Measurements from ENCODE around the gene NLGN4X. TPM values are rescaled to one million over a fixed set of nuclear protein-coding genes. Genes with fewer than 3 reads are reported as not detected.

Gene NLGN4X
- total RNA-seq, 1 donor from 2014 or later: 1.2 TPM

DNA sequence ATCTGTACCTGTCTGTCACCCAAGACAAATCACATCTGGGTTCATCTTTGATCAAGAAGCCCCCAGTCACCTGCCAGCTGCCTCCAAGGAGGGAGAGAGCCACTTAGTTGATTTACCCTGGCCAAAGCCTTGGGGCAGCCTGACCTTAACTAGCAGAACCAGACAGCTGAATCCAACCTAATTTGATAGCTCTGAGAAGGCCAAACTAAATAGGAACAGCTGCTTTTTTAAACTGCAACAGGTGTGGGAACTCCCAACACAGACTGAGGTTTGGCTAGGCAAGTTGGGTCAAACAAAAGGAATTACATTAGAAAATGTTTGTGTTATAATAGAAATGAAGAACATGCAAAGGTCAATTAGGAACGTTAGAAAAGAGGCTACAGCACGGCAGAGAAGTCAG, 375.7 kb downstream of the NLGN4X start:
- no peak for DNase-seq (ENCODE audit: low spot score)
- Mint-ChIP-seq H3K27ac (ENCODE audit: unreplicated experiment) (no peak overlapping the region), H3K36me3 (ENCODE audit: low read depth) (no peaks in the 10 kb centered on the region), H3K27me3 (ENCODE audit: low read depth) (no peaks in the 10 kb centered on the region), H3K4me1 (ENCODE audit: low read depth) (no peaks in the 10 kb centered on the region), H3K4me3 (ENCODE audit: unreplicated experiment) (no peak overlapping the region), H3K9me3 (ENCODE audit: low read depth) (no peaks in the 10 kb centered on the region)
- TF ChIP-seq, protein P1, sequence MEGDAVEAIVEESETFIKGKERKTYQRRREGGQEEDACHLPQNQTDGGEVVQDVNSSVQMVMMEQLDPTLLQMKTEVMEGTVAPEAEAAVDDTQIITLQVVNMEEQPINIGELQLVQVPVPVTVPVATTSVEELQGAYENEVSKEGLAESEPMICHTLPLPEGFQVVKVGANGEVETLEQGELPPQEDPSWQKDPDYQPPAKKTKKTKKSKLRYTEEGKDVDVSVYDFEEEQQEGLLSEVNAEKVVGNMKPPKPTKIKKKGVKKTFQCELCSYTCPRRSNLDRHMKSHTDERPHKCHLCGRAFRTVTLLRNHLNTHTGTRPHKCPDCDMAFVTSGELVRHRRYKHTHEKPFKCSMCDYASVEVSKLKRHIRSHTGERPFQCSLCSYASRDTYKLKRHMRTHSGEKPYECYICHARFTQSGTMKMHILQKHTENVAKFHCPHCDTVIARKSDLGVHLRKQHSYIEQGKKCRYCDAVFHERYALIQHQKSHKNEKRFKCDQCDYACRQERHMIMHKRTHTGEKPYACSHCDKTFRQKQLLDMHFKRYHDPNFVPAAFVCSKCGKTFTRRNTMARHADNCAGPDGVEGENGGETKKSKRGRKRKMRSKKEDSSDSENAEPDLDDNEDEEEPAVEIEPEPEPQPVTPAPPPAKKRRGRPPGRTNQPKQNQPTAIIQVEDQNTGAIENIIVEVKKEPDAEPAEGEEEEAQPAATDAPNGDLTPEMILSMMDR (IDR thresholded peaks at IDR 0.05): no peak

DNA sequence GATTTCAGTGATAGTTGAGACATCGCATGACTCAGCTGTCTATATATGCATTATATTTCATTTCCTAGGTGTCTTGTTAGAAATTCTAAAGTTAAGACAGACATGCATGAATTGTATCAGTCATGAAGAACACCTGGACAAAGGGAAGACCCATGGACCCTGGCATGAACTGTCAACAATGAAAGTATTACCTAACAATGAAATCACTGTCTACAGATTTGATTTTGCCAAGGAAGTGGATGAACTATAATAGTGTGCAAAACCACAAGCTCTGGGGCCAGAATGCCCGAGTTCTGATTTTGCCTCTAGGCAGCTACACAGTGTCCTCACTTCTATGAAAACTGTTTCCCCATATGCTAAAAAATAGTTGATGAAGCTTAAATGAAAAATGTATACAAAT, 386.1 kb downstream of the NLGN4X start:
- H3K27me3 Mint-ChIP-seq (ENCODE audit: low read depth): no peaks in the 10 kb centered on the region
- DNase-seq (ENCODE audit: low spot score): no peak
- TF ChIP-seq, protein P1 (IDR thresholded peaks at IDR 0.05): no peak
- no peaks in the 10 kb centered on the region for H3K4me1 Mint-ChIP-seq (ENCODE audit: low read depth)
- H3K9me3 Mint-ChIP-seq (ENCODE audit: low read depth): no peaks in the 10 kb centered on the region
- no peak overlapping the region for H3K27ac Mint-ChIP-seq (ENCODE audit: unreplicated experiment)
- no peaks in the 10 kb centered on the region for H3K36me3 Mint-ChIP-seq (ENCODE audit: low read depth)
- no peak overlapping the region for H3K4me3 Mint-ChIP-seq (ENCODE audit: unreplicated experiment)

All from chondrocyte (in vitro differentiated cells).